ENCODE results near the gene AKAP6. TPM values are rescaled to one million over a fixed set of nuclear protein-coding genes. Genes with fewer than 3 reads are reported as not detected.

The AKAP6 gene
- total RNA-seq, 2 experiments from 2014 or later: 0.13 to 0.72 TPM

DNA sequence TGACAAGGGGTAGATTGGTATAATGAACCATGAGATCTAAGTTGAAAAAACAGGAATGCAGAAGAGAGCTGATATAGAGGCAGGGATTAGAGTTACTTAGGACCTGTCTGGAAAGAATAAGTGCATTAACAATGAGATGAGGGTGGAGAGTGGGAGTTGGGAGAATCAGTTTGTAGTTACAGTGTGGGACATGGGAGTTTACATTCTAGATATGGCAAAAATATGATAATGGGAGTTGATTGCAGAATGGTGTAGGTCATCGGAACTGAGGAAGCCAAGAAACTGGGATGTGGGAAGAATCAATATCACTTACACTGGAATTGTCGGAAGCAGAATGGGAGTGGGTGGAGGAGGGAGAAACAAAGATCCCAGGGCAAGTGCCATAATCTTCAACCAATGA is 308.5 kb downstream of the AKAP6 start:
- Histone ChIP-seq H3K9me2 (ENCODE audit: insufficient read depth, low read length) (no peaks in the 10 kb centered on the region), H3K27ac (ENCODE audit: low read depth, low read length, poor library complexity, severe bottlenecking) (no peak overlapping the region), H3K4me3 (ENCODE audit: low read depth, low read length, poor library complexity, severe bottlenecking) (no peak overlapping the region), H2AFZ (ENCODE audit: low read length) (no peak overlapping the region), H3K79me2 (ENCODE audit: insufficient read depth, low read depth, low read length) (no peaks in the 10 kb centered on the region), H4K20me1 (ENCODE audit: insufficient read depth, low read length) (no peaks in the 10 kb centered on the region), H3K9me3 (ENCODE audit: low read length) (no peaks in the 10 kb centered on the region), H3K4me1 (ENCODE audit: insufficient read depth, low read length, poor library complexity, severe bottlenecking) (no peaks in the 10 kb centered on the region), H3K36me3 (ENCODE audit: insufficient read depth, low read length) (no peaks in the 10 kb centered on the region), H3K4me2 (ENCODE audit: low read length) (no peak overlapping the region)
- no TSS peak for BruUV-seq (replicated peaks)
- ChIA-PET CTCF (ENCODE audit: unreplicated experiment) (no interaction called here), POLR2A (no interaction called here)
- no peak for DNase-seq (ENCODE audit: low spot score)
- intact Hi-C loops (cut with micrococcal nuclease; ENCODE audit: unreplicated experiment): no loop called here
- TF ChIP-seq, protein P1, sequence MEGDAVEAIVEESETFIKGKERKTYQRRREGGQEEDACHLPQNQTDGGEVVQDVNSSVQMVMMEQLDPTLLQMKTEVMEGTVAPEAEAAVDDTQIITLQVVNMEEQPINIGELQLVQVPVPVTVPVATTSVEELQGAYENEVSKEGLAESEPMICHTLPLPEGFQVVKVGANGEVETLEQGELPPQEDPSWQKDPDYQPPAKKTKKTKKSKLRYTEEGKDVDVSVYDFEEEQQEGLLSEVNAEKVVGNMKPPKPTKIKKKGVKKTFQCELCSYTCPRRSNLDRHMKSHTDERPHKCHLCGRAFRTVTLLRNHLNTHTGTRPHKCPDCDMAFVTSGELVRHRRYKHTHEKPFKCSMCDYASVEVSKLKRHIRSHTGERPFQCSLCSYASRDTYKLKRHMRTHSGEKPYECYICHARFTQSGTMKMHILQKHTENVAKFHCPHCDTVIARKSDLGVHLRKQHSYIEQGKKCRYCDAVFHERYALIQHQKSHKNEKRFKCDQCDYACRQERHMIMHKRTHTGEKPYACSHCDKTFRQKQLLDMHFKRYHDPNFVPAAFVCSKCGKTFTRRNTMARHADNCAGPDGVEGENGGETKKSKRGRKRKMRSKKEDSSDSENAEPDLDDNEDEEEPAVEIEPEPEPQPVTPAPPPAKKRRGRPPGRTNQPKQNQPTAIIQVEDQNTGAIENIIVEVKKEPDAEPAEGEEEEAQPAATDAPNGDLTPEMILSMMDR (conservative IDR thresholded peaks at IDR 0.05; ENCODE audit: low read length): no peak
- TF ChIP-seq EZH2phosphoT487 (IDR thresholded peaks at IDR 0.05; ENCODE audit: borderline replicate concordance, low read depth, low read length): no peak

DNA sequence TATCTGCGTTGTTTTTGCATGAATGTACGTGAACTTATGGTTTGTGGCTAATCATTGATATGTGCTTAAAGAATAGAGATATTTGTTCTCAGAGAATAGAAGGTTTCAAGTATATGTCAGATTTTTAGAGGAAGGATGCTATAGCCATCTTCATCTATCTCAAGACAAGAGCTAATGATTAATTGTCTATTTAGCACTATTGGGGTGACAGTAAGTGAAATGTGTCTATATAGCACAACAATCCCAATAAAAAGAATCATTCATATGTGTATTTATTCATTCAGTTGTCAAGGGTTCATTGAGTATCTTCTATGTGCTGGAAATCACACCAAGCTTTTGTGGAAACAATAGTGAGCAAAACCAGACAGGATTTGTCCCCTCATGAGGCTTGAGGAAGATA is 310.1 kb downstream of the AKAP6 start:
- Histone ChIP-seq H3K36me3 (ENCODE audit: insufficient read depth, low read length) (no peaks in the 10 kb centered on the region), H3K4me2 (ENCODE audit: low read length) (no peak overlapping the region), H3K27ac (ENCODE audit: low read depth, low read length, poor library complexity, severe bottlenecking) (no peak overlapping the region), H3K9me2 (ENCODE audit: insufficient read depth, low read length) (no peaks in the 10 kb centered on the region), H3K79me2 (ENCODE audit: insufficient read depth, low read depth, low read length) (no peaks in the 10 kb centered on the region), H3K4me1 (ENCODE audit: insufficient read depth, low read length, poor library complexity, severe bottlenecking) (no peaks in the 10 kb centered on the region), H4K20me1 (ENCODE audit: insufficient read depth, low read length) (no peaks in the 10 kb centered on the region), H3K9me3 (ENCODE audit: low read length) (no peaks in the 10 kb centered on the region), H2AFZ (ENCODE audit: low read length) (no peak overlapping the region), H3K4me3 (ENCODE audit: low read depth, low read length, poor library complexity, severe bottlenecking) (no peak overlapping the region)
- no peak for DNase-seq (ENCODE audit: low spot score)
- ChIA-PET CTCF (ENCODE audit: unreplicated experiment) (no interaction called here), POLR2A (no interaction called here)
- intact Hi-C loops (cut with micrococcal nuclease; ENCODE audit: unreplicated experiment): no loop called here
- BruUV-seq (replicated peaks): no TSS peak
- no peak for TF ChIP-seq EZH2phosphoT487 (IDR thresholded peaks at IDR 0.05; ENCODE audit: borderline replicate concordance, low read depth, low read length)
- TF ChIP-seq, protein P1 (conservative IDR thresholded peaks at IDR 0.05; ENCODE audit: low read length): no peak

DNA sequence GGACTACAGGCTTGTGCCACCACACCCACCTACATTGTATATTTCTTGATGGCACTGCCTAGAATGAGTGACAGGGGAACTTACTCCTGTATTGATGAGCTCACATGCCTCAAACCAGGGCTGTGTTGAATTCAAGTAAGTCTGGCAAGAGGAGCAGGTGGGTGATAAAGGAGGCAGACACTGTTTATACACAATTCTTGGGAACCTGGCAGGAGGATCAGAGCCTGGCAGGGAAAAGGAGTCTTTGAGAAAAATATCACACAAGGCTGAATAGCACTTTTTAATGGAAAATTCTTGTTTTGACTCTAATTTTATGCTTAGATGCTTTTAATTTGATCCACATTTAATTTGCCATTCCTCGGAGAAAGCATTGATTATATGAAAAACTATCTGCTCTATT is 316.5 kb downstream of the AKAP6 start:
- H3K27ac ChIP-seq (ENCODE audit: low read depth, low read length, poor library complexity, severe bottlenecking): no peak overlapping the region
- TF ChIP-seq, protein P1 (conservative IDR thresholded peaks at IDR 0.05; ENCODE audit: low read length): no peak
- no peak for TF ChIP-seq EZH2phosphoT487 (IDR thresholded peaks at IDR 0.05; ENCODE audit: borderline replicate concordance, low read depth, low read length)
- no peak overlapping the region for H2AFZ ChIP-seq (ENCODE audit: low read length)
- H3K4me3 ChIP-seq (ENCODE audit: low read depth, low read length, poor library complexity, severe bottlenecking): no peak overlapping the region
- H3K4me2 ChIP-seq (ENCODE audit: low read length): no peak overlapping the region
- BruUV-seq (replicated peaks): no TSS peak
- DNase-seq (ENCODE audit: low spot score): no peak
- no peaks in the 10 kb centered on the region for H3K79me2 ChIP-seq (ENCODE audit: insufficient read depth, low read depth, low read length)
- POLR2A ChIA-PET: interaction anchor here (1.0 kb wide), 1 partner anchor 66 kb away, joined by 3 read pairs; no protein-coding TSS in a partner anchor
- no peaks in the 10 kb centered on the region for H3K9me2 ChIP-seq (ENCODE audit: insufficient read depth, low read length)
- no peaks in the 10 kb centered on the region for H3K9me3 ChIP-seq (ENCODE audit: low read length)
- intact Hi-C loops (cut with micrococcal nuclease; ENCODE audit: unreplicated experiment): no loop called here
- no peaks in the 10 kb centered on the region for H4K20me1 ChIP-seq (ENCODE audit: insufficient read depth, low read length)
- CTCF ChIA-PET (ENCODE audit: unreplicated experiment): no interaction called here
- no peaks in the 10 kb centered on the region for H3K4me1 ChIP-seq (ENCODE audit: insufficient read depth, low read length, poor library complexity, severe bottlenecking)
- no peaks in the 10 kb centered on the region for H3K36me3 ChIP-seq (ENCODE audit: insufficient read depth, low read length)

Data from OCI-LY7 (cell line).